Stimulated activated CD4-positive, alpha-beta T cell treated with anti-CD3 and anti-CD28 coated beads, Interleukin-1b, Interleukin-23, amount 100 ng/mL, for 48 hours (primary cell): ENCODE results near the gene RIMBP2.

ENCODE experiments used
- DNase-seq: peaks from one replicate; pipeline ENCODE4 v3.0.0-alpha.2; 2020

The RIMBP2 gene

DNA sequence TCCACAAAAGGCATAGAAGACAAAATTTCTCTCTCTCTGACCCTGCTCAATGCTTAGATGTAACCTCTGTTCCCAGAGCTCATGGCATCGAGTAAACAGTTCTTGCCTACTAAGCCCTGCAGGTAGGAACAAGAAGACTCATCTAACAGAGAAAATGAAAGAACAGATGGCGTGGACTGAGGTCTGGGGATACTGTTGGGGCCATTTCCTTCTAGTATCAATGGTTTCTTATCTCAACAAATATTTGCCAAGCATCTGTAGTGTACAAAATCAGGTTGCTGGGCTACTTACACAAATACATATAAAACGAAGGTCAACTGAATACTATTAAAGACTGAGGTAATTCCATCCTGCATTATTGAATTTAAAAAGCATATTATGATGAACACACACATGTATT lies 93.3 kb downstream of the RIMBP2 start:
- no peak for DNase-seq

DNA sequence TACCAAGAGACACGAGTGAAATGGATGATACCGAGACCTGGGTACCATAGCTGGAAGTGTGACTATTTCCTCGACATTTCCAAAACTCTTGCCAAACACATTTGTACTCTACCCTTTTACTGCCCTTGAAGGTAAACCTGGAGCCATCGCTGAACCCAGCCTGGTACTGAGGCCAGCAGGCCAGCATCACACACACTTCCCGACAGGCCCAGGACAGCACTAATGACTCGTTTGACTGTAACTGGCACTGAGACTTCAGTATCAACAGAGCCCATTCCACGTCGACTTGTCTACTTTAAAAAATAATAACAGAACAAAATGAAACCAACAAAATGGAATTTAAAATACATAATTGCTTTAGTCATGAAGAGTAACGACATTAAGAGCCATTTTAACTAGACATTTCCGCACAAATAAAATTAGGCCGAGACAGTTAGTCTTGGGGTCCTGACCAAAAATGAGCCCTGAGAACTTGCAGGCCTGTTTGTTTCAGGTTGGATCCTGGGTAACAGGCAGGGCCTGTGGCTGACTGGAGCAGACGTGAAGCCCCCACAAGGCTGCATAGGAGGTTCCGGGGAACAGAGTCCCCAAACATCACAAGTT lies 94.3 kb downstream of the RIMBP2 start:
- DNase-seq: no peak

DNA sequence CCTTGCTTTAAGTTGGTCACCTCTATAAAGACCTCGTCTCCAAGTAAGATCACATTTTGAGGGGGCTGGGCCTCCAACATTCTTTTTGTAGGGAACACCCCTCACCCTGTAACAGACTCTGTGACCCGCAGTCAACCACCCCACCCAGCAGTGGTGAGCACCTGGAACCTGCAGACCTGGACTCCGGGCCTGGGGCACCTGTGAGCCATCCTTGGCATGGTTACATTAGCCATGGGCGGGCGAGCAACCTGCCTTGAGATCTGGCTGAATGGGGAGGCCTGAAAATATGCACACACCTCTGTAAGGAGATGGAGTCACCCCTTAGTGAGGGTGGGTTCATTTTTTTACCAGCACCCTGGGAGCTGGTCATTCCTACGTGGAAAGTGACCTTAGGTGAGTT lies 95.3 kb downstream of the RIMBP2 start:
- DNase-seq: no peak

DNA sequence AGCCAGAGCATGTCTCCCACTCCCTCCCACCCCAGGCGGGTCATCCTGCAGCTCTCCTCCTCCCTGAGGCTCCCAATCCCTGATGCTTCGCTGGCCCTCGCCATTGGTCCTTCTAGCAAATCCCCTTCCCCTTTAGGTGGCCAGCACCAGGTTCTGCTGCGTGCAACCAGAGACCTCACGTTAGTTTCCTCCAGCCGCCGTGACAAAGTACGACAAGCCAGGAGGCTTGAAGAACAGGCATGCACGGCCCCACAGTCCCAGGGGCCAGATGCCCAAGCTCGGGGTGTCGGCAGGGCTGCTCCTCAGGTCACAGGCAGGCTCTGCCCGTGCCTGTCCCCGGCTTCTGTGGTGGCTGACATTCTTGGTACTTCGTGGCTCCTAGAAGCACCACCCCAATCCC lies 95.8 kb downstream of the RIMBP2 start:
- no peak for DNase-seq

DNA sequence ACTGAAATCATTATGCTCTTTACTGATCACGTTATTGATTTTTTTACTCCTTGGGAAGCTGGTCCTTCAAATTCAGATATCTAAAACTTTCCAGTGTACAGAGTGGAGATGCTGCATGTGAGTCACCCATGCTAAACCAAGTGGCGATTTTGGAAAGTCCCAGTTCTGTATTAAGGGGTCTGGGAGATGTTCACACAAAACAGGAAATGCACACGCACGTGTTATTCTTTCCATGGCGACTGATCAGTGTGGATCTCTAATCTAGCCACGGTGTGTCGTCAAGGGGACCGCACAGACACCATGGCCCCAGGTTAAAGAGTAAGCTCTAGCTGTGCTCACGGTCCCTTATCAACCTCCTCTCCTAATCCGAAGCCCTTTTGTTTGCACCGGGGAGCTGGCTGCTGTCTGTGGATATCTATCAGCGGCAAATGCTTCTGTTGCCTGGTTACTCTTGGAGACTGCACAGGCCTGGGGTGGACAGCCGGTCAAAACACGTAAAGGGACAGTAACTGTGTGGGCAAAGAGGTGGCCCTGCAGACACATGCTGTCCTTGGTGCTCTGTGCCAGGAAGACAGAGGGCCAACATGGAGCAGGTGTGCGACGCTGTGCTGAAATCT lies 96.6 kb downstream of the RIMBP2 start:
- DNase-seq: no peak

DNA sequence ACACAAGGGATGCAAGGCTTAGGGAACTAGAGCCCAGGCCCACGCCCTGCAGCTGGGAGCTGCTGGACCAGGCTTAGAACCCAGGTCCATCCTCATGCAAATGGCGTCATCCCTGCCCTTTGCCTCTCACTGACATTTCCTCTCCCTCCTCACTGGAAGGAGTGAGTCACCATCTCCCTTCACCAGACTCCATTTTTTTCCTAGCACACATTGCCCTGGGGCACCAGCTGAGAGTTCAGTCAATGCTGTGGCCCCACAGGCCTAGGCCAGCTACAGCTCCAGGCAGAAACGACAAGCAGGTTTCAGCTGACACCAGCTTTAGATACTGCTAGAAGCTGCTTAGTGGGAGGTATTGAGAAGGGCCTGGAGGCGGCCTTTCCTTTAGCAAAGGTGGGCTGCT lies 98.9 kb downstream of the RIMBP2 start:
- DNase-seq: no peak

DNA sequence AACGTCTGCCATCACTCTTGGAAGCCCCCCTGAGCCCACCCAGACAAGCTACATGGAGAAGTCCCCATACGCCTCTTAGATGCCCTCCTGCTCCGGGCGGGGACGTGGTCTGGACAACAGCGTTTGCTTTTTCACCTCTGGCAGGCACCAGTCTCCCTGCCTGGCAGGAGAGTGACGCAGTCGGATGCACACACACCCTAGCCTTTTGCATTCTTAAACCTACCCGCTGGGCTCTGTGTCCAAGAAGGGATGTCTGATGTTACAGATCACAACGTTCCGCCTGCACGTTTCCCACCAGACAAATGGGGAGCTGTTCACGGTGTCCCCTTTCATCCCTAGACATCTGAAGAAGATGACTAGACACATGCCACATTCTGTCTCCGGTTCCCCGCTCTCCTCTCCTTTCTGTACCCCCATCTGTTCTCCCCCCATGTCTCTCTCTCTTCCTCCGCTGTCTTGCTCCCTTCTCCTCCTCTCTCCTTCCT lies 100.2 kb downstream of the RIMBP2 start:
- no peak for DNase-seq

DNA sequence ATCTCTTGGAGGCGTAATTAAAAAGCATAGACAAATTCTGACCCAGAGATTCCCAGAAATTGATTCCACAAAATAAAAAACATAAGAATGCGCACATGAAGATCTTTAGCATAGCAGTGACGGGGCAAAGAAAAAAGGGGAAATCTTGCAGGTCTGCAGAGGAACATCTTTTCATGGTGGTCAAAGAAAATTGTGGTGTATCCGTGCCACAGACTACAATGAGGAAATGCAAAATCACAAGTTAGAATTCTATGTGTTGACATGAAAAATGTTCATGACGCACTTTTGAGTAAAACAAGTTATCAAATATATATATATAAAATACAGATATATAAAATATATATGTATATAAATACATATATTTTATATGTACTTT lies 101.6 kb downstream of the RIMBP2 start:
- DNase-seq: no peak

DNA sequence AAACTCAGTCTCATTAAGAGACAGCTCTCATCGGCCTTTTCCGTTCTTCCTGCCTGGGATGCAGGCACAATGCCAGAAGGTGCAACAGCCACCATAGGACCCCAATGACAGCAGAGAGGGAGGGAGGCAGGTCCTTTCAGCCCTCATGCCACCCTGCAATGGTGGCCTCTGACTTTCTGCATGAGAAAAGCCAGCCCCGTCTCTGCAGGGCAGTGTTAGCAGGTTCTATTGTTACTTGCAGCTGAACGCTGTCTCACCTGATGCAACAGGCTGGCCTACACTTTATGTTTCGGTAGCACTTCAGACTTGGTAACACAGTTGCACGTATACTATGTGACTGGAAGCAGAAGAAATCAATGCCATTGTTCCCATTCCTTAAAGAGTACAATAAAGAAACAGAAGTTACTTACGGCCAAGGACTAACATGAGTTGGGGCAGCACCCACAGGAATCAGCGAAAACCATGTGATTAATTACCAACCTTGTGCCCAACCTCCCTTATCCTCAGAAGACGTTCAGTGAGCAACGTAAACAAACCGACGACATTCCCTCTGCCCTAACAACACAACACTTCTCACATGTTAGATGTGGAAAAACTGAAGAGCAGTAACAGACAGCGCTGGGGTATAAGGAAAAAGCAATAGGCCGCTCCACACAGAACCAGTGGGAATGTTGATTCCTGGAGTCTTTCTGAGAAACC lies 102.1 kb downstream of the RIMBP2 start:
- no peak for DNase-seq

DNA sequence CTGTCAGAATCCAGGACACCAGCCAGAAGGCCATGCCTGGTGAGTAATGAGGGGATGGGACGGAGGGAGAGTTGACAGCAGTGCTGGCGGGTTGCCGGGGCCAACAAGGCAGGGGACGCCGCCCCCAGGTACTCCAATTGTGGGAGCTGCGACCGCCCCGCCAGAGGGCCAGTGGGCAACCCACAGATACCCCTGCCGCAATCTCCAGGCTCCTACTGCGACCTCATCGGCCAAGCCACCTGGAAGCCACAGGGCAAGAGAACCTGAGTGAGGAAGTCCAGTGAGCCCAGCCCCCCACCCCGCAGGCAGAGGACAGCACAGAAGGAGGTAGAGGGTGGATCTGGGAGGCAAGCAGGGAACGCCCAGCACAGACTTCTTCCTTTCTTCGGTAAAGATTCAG lies 103.0 kb downstream of the RIMBP2 start:
- DNase-seq: no peak

DNA sequence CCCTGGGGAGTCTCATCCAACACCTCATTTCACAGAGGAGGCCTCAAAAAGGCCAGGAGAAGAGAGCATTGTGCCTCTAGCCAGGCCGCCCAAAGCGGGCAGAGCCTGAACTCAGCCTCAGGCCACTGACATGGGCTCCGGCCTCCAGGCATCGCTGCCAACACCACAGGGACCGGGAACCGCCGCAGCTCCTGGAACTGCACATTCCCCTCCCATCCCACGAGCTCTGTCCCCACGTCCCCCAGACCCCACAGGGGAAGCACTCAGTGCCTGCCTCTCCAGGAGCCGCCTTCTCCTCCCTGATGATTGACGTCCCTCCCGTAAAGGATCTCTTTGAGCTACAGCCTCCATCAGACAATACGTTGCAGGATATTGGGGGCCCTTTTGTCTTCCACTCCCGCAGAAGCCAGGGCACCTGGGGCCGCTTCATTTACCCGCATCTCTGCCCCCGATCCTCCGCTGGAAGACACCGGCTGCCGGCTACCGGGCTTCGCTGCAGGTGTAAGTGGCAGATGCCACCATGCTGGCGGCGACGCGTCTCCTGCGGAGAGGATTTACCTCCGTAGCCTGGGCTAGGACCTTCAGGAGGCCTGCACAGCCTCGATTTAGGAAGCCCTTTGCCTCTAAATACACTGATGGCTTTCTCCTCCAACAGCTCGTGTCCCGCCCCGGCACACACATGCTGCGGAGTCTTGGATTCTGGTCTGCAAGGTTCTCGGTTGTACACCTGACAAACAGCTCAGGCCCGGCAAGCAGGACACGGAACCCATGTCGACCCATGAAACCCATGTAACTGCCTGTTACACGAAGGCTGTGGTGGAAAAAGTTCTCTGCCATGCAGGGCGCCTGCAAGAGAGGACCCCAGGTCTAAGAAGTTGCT lies 104.8 kb downstream of the RIMBP2 start:
- DNase-seq: no peak

DNA sequence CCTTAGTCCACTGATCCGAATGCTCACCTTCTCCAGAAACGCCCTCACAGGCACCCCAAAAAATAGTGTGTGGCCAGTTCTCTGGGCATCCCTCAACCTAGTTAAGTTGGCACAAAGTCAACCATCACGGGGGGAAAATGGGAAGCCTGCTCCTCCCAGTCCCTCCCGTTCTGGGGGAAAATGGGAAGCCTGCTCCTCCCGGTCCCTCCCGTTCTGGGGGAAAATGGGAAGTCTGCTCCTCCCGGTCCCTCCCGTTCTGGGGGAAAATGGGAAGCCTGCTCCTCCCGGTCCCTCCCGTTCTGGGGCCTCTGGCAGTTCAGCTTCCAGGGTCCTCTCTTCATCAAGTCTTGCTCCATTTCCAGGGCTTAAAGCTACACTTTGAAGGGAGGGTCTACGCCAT lies 106.1 kb downstream of the RIMBP2 start:
- DNase-seq: no peak

DNA sequence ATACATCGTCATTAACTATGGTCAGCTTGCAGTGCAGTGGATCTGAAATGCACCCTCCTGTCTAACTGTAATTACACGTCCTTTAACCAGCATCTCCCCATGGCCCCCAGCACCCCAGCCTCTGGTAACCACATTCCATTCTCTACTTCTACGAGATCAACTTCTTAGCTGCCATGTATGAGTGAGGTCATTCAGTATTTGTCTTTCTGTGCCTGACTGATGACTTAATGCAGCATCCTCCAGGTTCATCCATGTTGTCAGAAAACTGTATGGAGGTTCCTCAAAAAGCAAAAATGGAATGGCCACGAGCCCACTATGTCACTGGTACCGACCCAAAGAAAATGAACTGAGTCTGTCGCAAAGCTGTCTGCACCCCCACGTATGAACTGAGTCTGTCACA lies 107.3 kb downstream of the RIMBP2 start:
- DNase-seq: no peak

DNA sequence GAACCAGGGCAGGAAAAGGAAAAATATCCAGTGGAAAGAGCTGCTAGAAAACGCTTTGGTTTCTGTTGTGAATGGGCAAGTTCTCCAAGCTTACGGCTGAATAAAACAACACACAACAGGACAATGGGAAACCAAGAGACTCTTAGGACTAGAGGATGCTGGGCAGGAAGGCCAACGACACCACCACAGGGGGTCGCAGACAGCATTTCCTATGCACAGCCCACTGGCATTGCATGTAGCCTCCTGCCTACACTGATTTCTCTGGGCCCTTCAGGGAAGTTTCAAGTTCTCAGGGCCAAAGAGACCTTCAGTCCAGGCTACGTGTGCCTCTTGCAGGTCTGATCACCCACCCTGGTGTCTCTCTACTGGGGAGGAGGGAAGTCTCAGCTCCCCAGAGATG lies 108.0 kb downstream of the RIMBP2 start:
- DNase-seq: no peak

DNA sequence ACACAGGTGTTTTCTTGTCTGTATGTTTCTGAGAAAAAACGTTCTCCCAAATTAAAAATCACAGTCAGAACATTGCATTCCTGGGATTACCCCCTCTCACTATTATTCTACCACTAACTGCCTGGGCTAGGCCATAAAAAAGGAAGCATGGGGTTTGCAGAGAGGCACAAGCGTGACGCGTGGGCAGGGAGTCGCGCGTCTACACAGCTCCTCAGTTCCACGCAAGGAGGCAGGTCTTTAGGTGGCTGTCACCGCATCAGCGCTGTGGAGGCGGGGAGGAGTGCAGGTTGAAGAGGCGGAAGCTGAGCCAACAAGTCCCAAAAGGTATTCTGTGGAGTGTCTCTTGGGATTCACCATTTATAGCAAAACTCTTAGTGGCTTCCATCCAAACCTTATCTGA lies 109.9 kb downstream of the RIMBP2 start:
- DNase-seq: no peak

DNA sequence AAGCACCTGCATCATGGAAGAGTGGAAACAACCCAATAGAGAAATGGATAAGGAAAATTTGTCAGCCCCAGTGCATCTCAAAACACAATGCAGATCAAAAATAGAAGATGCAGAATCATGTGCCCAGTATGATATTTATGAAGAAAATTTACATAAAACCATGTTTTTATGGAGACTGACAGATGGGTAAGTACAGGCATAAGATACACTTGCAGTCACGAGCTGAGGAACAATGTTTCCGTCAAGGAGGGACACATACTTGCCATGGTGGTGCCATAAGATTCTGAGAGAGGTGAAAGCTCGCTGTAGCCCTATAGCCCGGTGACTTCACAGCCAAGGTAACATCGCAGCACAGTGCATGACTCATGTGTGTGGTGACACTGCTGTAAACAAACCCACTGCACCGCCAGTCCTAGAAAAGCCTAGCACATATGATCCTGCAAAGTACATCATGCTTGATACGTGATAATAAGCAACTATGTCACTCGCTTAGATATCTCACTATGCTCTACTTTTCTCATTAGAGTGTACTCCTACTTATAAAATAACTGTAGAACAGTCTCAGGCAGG lies 112.6 kb downstream of the RIMBP2 start:
- DNase-seq: no peak

DNA sequence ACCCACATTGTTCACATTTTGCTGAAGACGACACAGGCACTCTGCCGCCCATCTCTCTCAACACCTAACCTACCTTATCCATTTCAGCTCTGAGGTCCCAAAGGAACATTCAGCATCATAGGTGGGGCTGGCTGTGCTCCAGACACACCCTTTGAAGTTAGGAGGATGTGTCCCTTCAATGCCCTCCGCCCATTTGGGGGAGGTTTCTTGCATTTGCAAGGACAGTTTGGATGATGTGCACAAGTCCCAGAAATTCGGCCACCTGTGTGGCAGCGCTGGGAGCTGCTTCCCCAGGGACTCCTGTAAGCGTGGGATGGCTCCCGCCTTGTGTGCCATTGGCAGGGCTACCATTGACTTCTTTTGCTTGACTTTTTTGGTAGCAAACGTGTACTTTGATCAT lies 113.8 kb downstream of the RIMBP2 start:
- DNase-seq: no peak

DNA sequence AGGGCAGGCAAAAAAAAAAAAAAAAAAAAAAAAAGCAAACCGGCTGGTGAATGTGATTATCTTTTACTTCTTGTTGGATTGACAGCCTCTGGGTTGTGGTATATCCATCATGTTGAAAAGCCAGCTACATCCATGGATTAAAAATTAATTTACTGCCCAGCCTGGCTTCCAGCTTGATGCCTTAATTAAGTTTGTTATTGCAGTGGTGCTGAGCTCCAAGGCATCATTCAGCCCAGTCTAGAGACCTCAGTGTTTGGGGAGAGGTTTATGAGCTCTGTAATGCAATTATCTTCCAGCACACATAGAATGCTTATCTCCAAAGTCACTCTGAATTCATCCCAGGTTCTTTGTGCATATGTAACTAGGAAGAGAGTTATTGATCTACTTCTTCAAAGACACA lies 114.8 kb downstream of the RIMBP2 start:
- DNase-seq: no peak

DNA sequence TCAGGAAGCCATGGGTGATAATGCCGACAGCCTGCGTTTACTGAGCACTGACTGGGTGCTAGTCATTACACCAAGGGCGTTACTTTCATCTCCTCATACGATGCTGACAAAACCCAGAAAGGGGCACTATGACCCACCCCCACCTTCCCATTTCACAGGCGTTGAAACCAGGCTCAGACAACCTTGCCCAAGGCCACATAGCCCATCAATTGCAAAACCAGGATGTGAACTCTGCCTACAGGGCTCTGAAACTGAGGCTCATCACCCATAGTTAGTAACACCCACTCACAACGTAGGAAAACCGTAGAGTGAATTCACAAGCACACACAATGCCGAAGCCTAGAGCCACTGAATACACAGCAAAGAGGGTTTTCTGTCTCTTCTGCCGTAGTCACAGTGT lies 119.9 kb downstream of the RIMBP2 start:
- DNase-seq: no peak

DNA sequence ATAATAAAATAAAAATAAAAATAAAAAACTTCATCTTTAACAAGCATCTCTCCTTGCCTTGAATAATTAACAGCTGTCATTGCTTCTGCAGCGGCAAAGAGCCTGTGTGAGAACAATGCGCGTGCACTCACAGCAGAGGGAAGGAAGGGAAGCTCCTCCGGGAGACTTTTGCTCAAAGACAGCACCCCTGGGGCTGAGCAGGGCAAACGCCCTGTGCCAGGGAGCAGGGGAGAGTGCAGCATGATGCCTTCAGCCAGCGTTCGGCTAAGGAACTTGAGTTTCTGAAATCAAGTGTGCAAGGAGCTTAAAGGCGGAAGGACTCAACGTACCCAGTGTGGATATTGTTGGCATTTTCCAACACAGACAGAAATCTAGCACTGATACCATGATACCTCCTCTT lies 120.5 kb downstream of the RIMBP2 start:
- DNase-seq: no peak

DNA sequence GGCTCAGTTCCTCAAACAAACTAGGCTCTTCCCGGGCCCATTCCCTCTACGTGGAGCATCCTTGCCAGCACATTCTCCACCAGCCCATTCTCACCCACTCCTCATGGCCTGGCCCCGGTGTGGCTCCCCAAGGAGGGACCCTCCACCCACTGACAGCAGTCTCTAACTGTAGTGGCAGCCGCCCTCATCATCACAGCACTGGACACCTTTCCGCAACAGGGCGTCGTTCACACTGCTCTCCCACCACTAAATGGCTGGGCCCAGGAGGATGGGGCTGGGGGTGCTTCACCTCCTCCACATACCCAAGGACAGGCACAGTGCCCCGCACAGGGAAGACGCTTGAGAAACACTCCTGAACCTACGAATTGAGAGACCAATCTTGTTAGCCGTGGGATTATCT lies 123.0 kb downstream of the RIMBP2 start:
- DNase-seq: no peak

DNA sequence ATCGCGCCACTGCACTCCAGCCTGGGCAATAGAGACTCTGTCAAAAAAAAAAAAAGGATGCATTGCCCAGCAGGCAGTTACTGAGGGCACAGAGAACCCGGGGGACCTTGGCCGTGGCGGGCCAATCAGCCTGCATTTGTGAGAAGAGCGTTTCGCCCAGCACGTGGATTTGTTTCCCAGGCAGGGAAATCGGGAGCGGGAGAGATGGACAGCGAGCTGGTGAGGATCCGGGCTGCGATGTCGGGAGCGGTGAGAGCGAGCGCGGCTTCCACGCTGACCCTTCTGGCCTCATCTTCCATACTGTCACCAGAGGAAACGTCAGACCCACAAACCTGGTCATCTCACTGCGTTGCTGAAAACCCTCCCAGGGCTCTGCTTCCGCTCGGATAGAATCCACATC lies 123.5 kb downstream of the RIMBP2 start:
- DNase-seq: no peak

DNA sequence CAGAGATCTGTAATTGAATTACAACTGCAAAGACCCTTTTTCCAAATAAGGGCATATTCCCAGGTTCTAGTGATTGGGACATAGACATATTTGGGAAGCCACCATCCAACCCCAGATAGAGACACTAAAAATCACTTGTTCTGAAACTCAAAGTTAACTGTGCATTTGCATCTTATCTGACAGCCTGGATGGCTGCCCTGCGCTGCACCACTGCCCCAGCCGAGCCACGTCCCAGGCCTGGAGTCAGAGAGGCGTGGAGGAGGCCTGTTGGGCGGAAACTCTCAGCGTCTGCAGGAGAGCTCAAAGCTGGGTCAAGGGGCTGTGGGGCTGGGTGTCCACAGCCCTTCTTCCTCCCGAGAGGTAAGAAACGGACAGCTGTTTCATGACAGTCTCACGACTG lies 124.4 kb downstream of the RIMBP2 start:
- DNase-seq: no peak
